Measurements from ENCODE around the gene COL6A2.
"Not testable (repeated sequence)": the region's sequence is repeated elsewhere in the genome, so short reads cannot be mapped to it uniquely, and the experiment has no call there.

The COL6A2 gene

DNA sequence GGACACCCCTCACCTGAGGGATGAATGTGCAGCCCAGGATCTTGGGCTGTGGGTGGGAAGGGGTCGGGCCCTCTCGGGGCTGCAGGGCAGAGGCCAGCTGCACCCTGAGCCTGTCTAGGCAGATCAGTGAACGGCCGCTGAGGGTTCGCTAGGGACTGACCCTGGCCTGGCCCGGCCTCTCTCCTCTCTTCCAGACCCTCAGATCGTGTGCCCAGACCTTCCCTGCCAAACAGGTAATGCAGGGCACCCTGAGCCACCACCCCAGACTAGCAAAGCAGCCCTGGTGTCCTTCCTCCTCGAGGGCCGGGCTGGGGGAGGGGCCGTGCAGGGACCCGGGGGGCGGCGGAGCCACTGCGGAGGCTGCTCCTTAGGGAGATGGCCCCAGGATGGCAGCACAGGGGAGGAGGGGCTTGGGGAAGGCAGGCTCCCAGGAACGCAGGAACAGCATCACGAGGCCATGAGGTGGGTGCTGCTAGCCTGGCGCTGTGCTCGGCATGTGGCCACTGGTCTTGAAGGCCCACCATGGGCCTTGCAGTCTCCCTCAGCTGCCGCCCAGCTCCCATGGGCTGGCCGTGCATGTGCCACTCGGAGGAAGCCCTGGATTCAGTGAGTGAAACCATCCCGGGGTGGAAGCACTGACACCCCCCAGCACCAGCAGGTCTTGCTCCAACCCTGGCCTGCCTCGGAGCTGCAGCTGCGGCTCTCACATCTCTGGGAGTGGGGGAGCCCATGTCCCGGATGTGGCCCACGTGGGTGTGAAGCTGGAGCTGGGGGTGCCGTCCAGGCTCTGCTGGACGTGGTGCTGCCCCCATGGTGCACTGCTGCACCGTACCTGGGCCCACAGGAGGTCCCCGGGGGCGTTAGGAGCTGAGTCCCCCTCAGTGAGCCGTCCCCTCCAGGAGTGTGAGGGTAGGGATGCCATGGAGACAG is 28.7 kb downstream of the COL6A2 start:
- DNase-seq = peak; percentile 31

- peak; percentile 14 for DNase-seq
Measured at GRCh38 chr21:46127239-46128105, 29.6 kb downstream of the COL6A2 start.

DNA sequence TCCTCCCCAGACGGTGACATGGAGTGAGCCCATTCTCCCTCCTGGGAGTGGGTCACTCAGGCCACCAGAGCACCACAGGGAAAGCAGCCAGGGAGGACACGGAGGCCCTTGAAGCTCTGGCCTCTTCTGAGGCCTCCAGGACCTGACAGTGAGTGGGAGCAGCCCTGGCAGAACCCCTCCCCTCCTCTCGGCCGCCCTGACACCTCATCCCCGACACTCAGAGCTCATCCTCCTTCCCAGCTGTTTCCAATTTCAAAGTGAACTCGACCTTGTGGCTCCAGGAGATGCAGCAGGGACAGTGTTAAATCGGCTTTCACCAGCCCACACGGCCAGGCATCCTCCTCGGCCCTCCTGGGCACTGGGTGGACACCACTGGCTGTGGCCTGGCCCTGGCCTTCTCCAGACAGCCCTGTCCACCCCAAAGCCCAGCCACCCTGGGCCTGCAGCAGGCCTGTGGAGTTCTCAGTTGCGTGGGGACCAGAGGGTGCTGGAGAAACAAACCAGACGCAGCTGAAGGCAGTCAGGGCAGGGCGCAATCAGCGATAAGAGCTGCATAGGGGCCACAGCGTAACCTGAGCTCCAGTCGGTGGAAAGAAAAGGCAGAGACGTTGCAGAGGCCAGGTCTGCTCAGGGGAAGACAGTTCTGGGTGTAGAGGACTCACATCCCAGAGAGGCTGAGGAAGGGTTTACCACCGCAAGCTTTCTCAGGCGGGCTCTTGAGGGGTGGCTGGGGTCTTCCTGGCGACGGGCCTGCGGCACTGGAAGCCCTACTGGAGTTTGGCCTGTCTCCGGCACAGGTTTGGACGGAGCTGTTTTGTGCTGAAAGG is 30.4 kb downstream of the COL6A2 start:
- DNase-seq = peak; percentile 43

- no peak for DNase-seq
Measured at GRCh38 chr21:46128933-46129571, 31.1 kb downstream of the COL6A2 start.

DNA sequence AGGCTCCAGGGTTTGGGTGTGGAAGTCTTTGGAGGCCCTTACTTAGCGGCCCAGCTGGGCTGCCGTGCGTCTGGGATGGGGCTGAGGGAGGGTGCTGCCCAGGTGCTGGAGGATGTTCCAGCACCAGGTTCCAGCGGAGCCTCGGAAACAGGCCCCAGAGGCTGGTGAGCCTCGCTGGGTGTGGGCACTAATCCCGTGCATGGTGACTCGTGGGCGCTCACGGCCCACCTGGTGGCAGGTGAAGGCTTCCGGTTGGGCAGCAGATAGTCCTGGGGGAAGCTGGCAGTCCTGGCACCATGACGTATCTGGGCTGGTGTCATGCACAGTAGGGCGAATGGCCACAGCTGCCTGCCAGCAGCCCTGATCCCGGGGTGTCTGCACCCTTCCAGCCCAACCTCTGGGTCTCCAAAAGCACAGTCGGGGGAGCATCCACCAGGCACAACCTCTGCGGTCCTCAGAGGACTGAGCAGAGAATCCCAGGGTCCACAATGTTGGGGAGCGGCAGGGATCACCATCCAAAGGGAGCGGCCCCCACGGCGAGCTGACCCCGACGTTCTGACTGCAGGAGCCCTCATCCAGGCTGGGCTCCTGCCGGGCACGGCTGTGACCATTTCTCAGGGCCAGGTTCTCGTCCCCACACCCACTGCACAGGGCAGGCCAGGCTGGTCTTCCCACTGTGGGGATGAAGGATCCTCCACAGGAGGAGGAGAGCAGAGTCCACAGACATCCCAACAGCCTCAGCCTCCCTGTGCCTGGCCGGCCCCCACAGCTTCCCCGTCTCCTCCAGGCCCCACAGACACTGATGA is 32.1 kb downstream of the COL6A2 start:
- no peak for DNase-seq

DNA sequence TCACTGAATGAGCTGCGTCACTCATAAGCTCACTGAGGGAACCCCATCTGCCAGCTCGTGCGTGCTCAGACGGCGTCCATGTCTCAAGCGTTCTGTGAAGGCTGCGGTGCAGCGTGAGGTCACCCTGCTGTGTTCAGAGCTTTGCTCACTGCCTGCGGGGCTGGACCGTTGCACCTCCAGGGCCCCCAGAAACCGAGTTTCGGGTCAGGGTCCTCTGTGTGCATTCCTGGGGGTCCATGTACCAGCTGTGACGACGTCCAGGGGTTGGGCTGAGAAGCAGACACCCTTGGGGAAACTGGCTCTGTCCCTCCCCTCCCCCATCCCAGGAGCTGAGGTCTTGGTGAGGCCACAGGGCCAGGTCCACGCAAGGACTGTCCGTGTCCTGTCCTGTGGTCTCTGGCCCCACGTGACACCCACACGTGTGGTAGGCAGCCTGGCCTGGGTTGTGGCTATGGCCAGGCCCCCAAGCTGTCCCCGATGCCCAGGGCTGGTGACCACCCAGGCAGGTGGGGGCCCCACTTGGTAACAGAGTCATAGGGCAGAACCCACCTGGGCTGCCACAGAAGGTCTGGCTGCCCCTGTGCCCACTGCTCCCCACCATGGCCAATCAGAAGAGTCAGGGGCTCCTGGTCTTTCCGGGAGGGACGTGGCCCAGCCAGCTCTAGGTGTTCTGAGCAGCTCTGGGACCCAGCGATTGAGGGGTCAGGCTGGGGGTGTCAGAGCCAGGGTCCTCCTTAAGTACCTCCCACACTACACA is 33.1 kb downstream of the COL6A2 start:
- DNase-seq = no peak

GRCh38 chr21:46131588-46131837 is 33.6 kb downstream of the COL6A2 start:
- no peak for DNase-seq

GRCh38 chr21:46131838-46132651 is 34.1 kb downstream of the COL6A2 start:
- DNase-seq = no peak

GRCh38 chr21:46135782-46136395 is 38.0 kb downstream of the COL6A2 start:
- no peak for DNase-seq

DNA sequence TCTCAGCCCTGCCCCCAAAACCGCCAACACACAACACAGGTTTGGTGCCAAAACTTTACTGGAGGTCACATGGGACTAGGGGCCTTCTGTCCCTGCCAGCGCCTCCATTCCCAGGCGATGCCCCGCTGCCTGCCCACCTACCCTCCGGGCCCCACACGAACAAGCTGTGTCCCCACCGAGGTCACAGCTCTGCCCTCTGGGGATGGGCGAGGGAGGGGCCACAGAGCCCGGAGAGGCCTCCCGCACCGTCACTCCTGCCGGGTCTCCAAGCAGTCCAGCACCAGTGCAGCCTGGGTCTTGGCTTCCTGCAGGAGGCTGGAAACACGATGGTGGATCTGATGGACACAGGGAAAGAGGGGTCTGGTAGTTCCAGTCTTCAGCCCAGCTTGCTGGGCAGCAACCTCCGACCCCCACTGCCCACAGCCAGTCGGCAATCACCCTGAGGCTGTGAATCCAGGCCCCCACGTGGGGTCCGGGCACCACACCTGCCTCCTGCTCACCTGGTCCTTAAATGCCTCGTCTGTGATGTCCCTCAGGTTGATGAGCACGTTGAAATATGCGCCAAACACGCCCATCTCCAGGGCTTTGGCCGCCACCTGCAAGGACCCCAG is 38.9 kb downstream of the COL6A2 start:
- no peak for DNase-seq

- no peak for DNase-seq
Measured at GRCh38 chr21:46137908-46138307, 40.0 kb downstream of the COL6A2 start.

- DNase-seq = no peak
Measured at GRCh38 chr21:46138383-46138970, 40.6 kb downstream of the COL6A2 start.

GRCh38 chr21:46139686-46140085 is 41.8 kb downstream of the COL6A2 start:
- DNase-seq = no peak

DNA sequence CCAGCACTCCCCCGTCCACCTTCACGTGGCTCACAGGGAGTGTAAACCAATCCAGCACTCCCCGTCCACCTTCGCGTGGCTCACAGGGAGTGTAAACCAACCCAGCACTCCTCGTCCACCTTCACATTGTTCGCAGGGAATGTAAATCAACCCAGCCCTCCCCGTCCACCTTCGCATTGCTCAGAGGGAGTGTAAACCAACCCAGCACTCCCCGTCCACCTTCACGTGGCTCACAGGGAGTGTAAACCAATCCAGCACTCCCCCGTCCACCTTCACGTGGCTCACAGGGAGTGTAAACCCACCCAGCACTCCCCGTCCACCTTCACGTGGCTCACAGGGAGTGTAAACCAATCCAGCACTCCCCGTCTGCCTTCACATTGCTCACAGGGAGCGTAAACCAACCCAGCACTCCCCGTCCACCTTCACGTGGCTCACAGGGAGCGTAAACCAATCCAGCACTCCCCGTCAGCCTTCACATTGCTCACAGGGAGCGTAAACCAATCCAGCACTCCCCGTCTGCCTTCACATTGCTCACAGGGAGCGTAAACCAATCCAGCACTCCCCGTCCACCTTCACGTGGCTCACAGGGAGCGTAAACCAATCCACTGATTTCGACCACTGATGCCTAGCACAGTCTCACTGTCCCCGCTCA is 42.6 kb downstream of the COL6A2 start:
- not testable (repeated sequence) for DNase-seq

DNA sequence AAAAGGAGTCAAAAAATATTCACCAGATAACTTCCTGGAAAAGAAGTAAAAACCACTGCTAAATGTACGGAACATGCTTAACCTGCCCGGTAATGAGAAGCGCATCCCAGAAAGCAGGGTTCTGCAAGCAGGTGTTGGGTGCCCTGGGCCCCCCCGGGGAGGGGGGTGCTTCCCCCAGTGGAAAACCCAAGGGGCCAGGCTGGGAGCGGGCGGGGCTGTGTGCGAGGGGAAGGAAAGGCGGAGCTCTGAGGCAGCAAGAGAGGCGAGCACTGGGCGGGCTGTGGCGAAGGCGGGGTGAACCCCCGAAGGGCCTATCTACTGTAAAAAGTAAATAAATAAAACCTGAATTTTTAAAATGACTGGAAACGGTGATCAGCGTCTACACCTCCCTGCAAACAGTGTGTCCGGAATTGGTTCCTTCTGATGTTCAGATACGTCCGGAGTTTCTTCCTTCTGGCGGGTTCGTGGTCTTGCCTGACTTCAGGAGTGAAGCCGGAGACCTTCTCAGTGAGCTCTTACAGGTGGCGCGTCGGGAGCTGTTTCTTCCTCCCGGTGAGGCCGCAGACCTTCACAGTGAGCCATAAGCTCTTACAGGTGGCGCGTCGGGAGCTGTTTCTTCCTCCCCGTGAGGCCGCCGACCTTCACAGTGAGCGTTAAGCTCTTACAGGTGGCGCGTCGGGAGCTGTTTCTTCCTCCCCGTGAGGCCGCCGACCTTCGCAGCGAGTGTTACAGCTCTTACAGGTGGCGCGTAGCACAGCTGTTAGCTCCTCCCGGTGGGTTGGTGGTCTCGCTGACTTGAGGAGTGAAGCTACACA is 44.1 kb downstream of the COL6A2 start:
- no peak for DNase-seq

DNA sequence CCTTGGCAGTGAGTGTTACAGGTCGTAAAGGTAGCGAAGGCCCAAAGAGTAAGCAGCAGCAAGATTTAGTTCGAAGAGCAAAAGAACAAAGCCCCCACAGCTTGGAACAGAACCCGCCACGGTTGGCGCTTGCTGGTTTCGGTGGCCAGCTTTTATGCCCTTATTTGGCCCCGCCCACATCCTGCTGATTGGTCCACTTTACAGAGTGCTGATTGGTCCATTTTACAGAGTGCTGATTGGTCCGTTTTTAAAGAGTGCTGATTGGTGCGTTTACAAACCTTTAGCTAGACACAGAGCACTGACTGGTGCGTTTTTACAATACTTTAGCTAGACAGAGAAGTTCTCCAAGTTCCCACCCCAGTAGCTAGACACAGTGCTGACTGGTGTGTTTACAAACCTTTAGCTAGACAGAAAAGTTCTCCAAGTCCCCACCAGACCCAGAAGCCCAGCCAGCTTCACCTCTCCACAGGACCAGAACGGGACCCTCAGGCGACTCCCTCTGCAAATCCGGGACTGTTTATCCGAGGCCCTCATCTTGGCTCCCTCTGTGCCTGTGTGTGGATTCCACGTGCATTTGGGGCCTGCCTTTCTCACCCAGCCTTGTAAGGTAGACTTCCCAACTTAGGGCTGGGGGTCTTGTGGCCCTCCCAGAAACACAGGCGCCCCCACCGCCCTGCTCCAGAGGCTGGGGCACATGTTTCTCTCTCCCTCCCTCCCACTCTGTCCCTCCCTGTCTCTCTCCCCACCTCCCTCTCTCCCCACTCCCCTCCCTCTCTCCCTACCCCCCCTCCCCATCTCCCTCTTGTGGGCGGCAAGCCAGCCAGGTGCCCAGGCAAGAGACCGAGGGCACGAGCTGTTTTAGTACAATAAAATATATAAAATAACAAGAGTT is 44.9 kb downstream of the COL6A2 start:
- no peak for DNase-seq
